ENCODE measurements around the gene NF1.
A peak's percentile ranks its signal among the peaks of the same experiment; 100 is the strongest.

Gene NF1

DNA sequence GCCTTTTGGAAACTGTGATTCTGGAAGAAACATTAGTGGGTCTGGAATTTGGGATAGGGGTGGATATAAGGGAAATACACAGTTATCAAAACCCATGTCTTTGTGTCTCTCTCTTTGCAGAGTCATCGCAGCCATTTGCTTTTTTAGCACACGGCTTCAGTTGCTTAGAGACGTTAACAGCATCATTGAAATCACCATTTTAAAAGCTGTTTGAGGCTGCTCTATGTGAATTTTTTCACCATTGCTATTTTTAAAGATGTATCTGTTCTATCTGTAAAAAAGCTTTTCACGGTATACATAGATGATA, 155.0 kb downstream of the NF1 start:
- DNase-seq: no peak
- H3K4me1 ChIP-seq (ENCODE audit: control extremely low read depth in 1 of 4, control insufficient read depth in 4 of 4, insufficient read depth in 4 of 4, low read length in 3 of 4): no peaks in the 10 kb centered on the region
- no peak overlapping the region for H3K4me3 ChIP-seq (ENCODE audit: control insufficient read depth in 1 of 7, extremely low read depth in 1 of 7, insufficient read depth in 4 of 7, low read depth in 2 of 7, low read length in 6 of 7)
- ChIA-PET CTCF (no interaction called here), POLR2A (no interaction called here)
- no peaks in the 10 kb centered on the region for H3K9me3 ChIP-seq (ENCODE audit: control extremely low read depth in 1 of 5, control insufficient read depth in 4 of 5, insufficient read depth in 2 of 5, low read depth in 1 of 5, low read length in 4 of 5)
- 94% methylated on average over 3 of the region's 4 CpGs for WGBS (ENCODE audit: insufficient coverage)
- H3K27ac ChIP-seq (ENCODE audit: insufficient read depth in 1 of 2, low read depth in 1 of 2, low read length in 2 of 2, poor library complexity in 1 of 2, severe bottlenecking in 2 of 2): no peak overlapping the region
- H3K36me3 ChIP-seq (ENCODE audit: control insufficient read depth in 4 of 4, insufficient read depth in 4 of 4, low read length in 3 of 4): peaks cover 2 to 25% (median 8%) of the 10 kb centered on the region in 4 experiments
- no peaks in the 10 kb centered on the region for H3K27me3 ChIP-seq (replicated peaks in 2 of 5; ENCODE audit: control insufficient read depth in 4 of 5, insufficient read depth in 5 of 5, low read length in 4 of 5)

DNA sequence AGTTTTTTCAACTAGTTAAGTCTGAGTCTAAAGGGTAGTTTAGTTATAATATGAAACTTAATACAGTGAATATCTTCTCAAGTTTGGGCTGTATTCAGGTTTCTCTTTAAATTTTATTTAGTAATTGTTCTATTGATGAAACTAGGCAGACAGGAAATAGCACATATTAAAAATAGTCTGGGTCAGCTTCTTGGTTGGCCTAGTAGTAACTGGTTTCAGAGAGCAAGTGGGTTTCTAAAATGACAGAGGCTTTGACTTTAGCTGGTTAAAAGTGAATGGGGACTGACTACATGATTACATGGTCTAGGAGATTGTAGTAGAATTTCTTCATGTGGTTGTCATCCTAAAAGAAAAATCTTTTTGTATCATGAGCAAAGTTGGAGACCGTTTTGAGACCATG, 155.5 kb downstream of the NF1 start:
- Histone ChIP-seq H3K27me3 (replicated peaks in 2 of 5; ENCODE audit: control insufficient read depth in 4 of 5, insufficient read depth in 5 of 5, low read length in 4 of 5) (no peaks in the 10 kb centered on the region), H3K4me3 (ENCODE audit: control insufficient read depth in 1 of 7, extremely low read depth in 1 of 7, insufficient read depth in 4 of 7, low read depth in 2 of 7, low read length in 6 of 7) (no peak overlapping the region), H3K27ac (ENCODE audit: insufficient read depth in 1 of 2, low read depth in 1 of 2, low read length in 2 of 2, poor library complexity in 1 of 2, severe bottlenecking in 2 of 2) (no peak overlapping the region), H3K9me3 (ENCODE audit: control extremely low read depth in 1 of 5, control insufficient read depth in 4 of 5, insufficient read depth in 2 of 5, low read depth in 1 of 5, low read length in 4 of 5) (no peaks in the 10 kb centered on the region), H3K4me1 (ENCODE audit: control extremely low read depth in 1 of 4, control insufficient read depth in 4 of 4, insufficient read depth in 4 of 4, low read length in 3 of 4) (no peaks in the 10 kb centered on the region), H3K36me3 (ENCODE audit: control insufficient read depth in 4 of 4, insufficient read depth in 4 of 4, low read length in 3 of 4) (peaks cover 3 to 20% (median 5%) of the 10 kb centered on the region in 4 experiments)
- ChIA-PET POLR2A (no interaction called here), CTCF (no interaction called here)
- no CpG with 5 or more reads among the region's 1 CpG for whole genome bisulfite sequencing (ENCODE audit: insufficient coverage)
- DNase-seq: no peak

DNA sequence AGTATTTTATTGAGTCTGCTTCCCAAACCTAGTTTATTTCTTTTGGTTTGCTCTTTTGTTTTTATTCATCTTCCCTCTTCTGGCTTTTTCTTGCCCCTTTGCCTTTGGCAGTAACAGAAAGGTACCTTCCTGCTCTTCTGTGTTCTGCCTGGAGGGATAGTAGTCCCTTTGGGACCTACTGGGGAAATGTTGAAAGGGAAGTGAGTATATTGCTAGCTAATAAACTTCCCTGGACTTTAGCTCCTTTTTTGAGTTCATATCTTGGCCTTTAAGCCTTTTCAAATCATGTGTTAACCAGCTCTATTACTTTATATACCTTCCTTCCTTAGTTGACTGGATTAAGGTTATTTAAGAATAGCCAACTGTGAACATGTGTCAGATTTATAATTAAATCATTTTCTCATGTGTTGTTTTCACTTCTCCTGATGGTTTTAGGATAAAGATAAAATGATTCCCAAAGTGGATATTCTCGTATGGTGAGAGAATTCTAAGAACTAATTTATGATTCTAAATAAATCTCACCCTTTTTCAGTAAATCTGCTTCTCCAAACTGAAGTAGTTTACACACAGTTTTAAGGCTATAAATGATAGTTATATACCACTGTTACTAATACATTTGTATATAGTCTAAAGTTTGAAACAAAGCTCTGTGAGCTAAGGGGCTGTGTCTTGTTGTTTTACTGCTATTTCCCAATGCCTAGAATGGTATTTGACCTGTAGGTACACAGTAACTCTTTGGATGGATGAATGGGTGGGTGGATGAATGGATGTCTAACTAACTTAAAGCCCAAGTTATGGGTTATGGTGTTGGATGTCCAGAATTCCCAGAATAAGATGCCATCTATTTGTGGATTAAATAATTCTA, 156.6 kb downstream of the NF1 start:
- Histone ChIP-seq H3K36me3 (ENCODE audit: control insufficient read depth in 4 of 4, insufficient read depth in 4 of 4, low read length in 3 of 4) (peaks cover 0 to 11% (median 3%) of the 10 kb centered on the region in 4 experiments), H3K9me3 (ENCODE audit: control extremely low read depth in 1 of 5, control insufficient read depth in 4 of 5, insufficient read depth in 2 of 5, low read depth in 1 of 5, low read length in 4 of 5) (no peaks in the 10 kb centered on the region), H3K4me1 (ENCODE audit: control extremely low read depth in 1 of 4, control insufficient read depth in 4 of 4, insufficient read depth in 4 of 4, low read length in 3 of 4) (peaks cover 0 to under 1% (median 0%) of the 10 kb centered on the region in 4 experiments), H3K4me3 (ENCODE audit: control insufficient read depth in 1 of 7, extremely low read depth in 1 of 7, insufficient read depth in 4 of 7, low read depth in 2 of 7, low read length in 6 of 7) (no peak overlapping the region), H3K27me3 (replicated peaks in 2 of 5; ENCODE audit: control insufficient read depth in 4 of 5, insufficient read depth in 5 of 5, low read length in 4 of 5) (no peaks in the 10 kb centered on the region), H3K27ac (ENCODE audit: insufficient read depth in 1 of 2, low read depth in 1 of 2, low read length in 2 of 2, poor library complexity in 1 of 2, severe bottlenecking in 2 of 2) (no peak overlapping the region)
- ChIA-PET CTCF (interaction anchor here (0.5 kb wide), 1 partner anchor 85 kb away, joined by 3 read pairs; no protein-coding TSS in a partner anchor), POLR2A (no interaction called here)
- no CpG with 5 or more reads among the region's 1 CpG for WGBS (ENCODE audit: insufficient coverage)
- no peak for DNase-seq

DNA sequence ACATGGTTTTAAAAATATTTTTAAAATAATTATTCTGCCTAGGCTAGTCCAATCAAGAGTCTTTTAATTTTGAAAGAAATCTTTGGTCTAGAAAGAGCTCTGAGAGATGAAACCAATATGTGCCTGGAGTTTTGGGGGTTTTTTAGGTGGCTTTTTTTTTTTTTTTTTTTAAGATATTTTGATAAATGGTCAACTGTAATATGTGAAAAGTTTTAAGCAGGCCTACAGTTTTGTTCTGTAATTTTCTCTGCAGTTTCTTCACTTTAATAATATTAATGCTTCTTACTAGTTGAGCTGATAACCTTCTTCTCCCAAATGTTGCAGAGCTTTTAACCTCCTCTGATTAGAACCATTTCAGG, 157.2 kb downstream of the NF1 start:
- no peak overlapping the region for H3K4me3 ChIP-seq (ENCODE audit: control insufficient read depth in 1 of 7, extremely low read depth in 1 of 7, insufficient read depth in 4 of 7, low read depth in 2 of 7, low read length in 6 of 7)
- no peaks in the 10 kb centered on the region for H3K9me3 ChIP-seq (ENCODE audit: control extremely low read depth in 1 of 5, control insufficient read depth in 4 of 5, insufficient read depth in 2 of 5, low read depth in 1 of 5, low read length in 4 of 5)
- H3K36me3 ChIP-seq (ENCODE audit: control insufficient read depth in 4 of 4, insufficient read depth in 4 of 4, low read length in 3 of 4): peaks cover 0 to 9% (median 3%) of the 10 kb centered on the region in 4 experiments
- H3K27ac ChIP-seq (ENCODE audit: insufficient read depth in 1 of 2, low read depth in 1 of 2, low read length in 2 of 2, poor library complexity in 1 of 2, severe bottlenecking in 2 of 2): no peak overlapping the region
- H3K4me1 ChIP-seq (ENCODE audit: control extremely low read depth in 1 of 4, control insufficient read depth in 4 of 4, insufficient read depth in 4 of 4, low read length in 3 of 4): peaks cover 0 to 4% (median 3%) of the 10 kb centered on the region in 4 experiments
- CTCF ChIA-PET: interaction anchor here (0.5 kb wide), 1 partner anchor 84 kb away, joined by 3 read pairs; no protein-coding TSS in a partner anchor
- POLR2A ChIA-PET: no interaction called here
- no peaks in the 10 kb centered on the region for H3K27me3 ChIP-seq (replicated peaks in 2 of 5; ENCODE audit: control insufficient read depth in 4 of 5, insufficient read depth in 5 of 5, low read length in 4 of 5)
- DNase-seq: no peak

DNA sequence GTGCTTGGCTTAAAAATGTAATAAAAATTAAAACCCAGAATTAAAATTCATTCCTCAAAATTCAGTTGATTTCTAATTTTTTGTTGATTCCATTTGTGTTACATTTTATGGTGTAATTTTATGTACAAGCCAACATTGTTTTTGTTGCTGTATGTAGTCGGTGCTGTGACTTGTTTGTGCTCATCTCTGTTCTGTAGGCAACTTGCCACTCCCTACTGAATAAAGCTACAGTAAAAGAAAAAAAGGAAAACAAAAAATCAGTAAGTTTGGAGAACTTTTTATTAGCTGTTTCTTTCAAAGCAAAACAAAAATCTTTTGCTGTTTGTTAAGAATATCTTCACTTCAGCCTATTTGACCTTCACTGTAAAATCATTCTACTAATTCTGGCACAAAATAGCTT, 158.0 kb downstream of the NF1 start:
- DNase-seq: no peak
- Histone ChIP-seq H3K36me3 (ENCODE audit: control insufficient read depth in 4 of 4, insufficient read depth in 4 of 4, low read length in 3 of 4) (peaks cover 0 to 9% (median 3%) of the 10 kb centered on the region in 4 experiments), H3K27me3 (replicated peaks in 2 of 5; ENCODE audit: control insufficient read depth in 4 of 5, insufficient read depth in 5 of 5, low read length in 4 of 5) (no peaks in the 10 kb centered on the region), H3K9me3 (ENCODE audit: control extremely low read depth in 1 of 5, control insufficient read depth in 4 of 5, insufficient read depth in 2 of 5, low read depth in 1 of 5, low read length in 4 of 5) (no peaks in the 10 kb centered on the region), H3K4me1 (ENCODE audit: control extremely low read depth in 1 of 4, control insufficient read depth in 4 of 4, insufficient read depth in 4 of 4, low read length in 3 of 4) (peaks cover 0 to 6% (median 4%) of the 10 kb centered on the region in 4 experiments), H3K27ac (ENCODE audit: insufficient read depth in 1 of 2, low read depth in 1 of 2, low read length in 2 of 2, poor library complexity in 1 of 2, severe bottlenecking in 2 of 2) (no peak overlapping the region), H3K4me3 (ENCODE audit: control insufficient read depth in 1 of 7, extremely low read depth in 1 of 7, insufficient read depth in 4 of 7, low read depth in 2 of 7, low read length in 6 of 7) (no peak overlapping the region)
- no CpG with 5 or more reads among the region's 1 CpG for WGBS (ENCODE audit: insufficient coverage)
- POLR2A ChIA-PET: no interaction called here
- CTCF ChIA-PET: no interaction called here

DNA sequence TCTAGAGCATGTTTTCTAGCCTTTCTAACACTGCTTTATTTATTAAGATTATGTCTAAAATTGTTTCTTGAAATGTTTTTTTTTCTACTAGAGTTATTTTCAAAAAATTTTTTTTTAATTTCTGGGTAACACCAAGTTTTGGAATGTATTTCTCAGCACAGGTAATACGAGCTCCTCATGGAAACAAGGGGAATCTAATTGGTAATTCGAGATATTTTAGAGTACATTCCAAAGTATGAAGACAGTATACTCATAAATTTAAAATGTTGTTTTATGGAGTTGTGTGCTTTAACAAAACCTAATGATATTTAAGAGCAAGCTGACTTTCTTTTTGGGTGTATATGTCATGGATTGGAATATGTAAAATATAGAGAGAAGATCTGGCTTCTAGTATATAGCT, 159.9 kb downstream of the NF1 start:
- no peak for DNase-seq
- Histone ChIP-seq H3K4me3 (ENCODE audit: control insufficient read depth in 1 of 7, extremely low read depth in 1 of 7, insufficient read depth in 4 of 7, low read depth in 2 of 7, low read length in 6 of 7) (no peak overlapping the region), H3K27ac (ENCODE audit: insufficient read depth in 1 of 2, low read depth in 1 of 2, low read length in 2 of 2, poor library complexity in 1 of 2, severe bottlenecking in 2 of 2) (no peak overlapping the region), H3K27me3 (replicated peaks in 2 of 5; ENCODE audit: control insufficient read depth in 4 of 5, insufficient read depth in 5 of 5, low read length in 4 of 5) (no peaks in the 10 kb centered on the region), H3K4me1 (ENCODE audit: control extremely low read depth in 1 of 4, control insufficient read depth in 4 of 4, insufficient read depth in 4 of 4, low read length in 3 of 4) (peaks cover 0 to 6% (median 4%) of the 10 kb centered on the region in 4 experiments), H3K36me3 (ENCODE audit: control insufficient read depth in 4 of 4, insufficient read depth in 4 of 4, low read length in 3 of 4) (peaks cover 0 to 3% (median 3%) of the 10 kb centered on the region in 4 experiments), H3K9me3 (ENCODE audit: control extremely low read depth in 1 of 5, control insufficient read depth in 4 of 5, insufficient read depth in 2 of 5, low read depth in 1 of 5, low read length in 4 of 5) (no peaks in the 10 kb centered on the region)
- CTCF ChIA-PET: interaction anchor here (1.3 kb wide), 1 partner anchor 112 kb away, joined by 3 read pairs; no protein-coding TSS in a partner anchor
- POLR2A ChIA-PET: no interaction called here
- WGBS (ENCODE audit: insufficient coverage): no CpG with 5 or more reads among the region's 2 CpGs

DNA sequence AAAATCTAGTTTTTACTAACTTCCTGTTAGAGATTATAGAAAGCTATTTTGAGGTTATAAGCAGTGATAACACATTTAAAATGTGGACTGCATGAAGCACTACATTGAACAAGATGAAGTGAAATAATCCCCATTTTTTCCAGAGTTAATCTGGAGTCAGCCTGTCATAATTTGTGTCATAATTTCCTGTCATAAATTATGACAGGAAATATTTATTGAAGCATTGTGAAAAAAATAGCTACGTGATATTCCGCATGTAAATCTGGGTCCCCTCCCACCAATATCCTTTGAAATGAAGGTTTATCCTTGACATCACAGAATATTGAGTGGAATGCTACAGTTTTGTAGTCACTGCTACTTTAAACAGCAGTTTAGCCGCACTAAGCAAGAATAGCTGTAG, 162.2 kb downstream of the NF1 start:
- DNase-seq: peak in 1 of 3 donors; percentile 4
- H3K4me1 ChIP-seq (ENCODE audit: control extremely low read depth in 1 of 4, control insufficient read depth in 4 of 4, insufficient read depth in 4 of 4, low read length in 3 of 4): peaks cover 0 to 6% (median 4%) of the 10 kb centered on the region in 4 experiments
- WGBS (ENCODE audit: insufficient coverage): 25% methylated on average over 2 of the region's 3 CpGs
- H3K9me3 ChIP-seq (ENCODE audit: control extremely low read depth in 1 of 5, control insufficient read depth in 4 of 5, insufficient read depth in 2 of 5, low read depth in 1 of 5, low read length in 4 of 5): no peaks in the 10 kb centered on the region
- no peaks in the 10 kb centered on the region for H3K27me3 ChIP-seq (replicated peaks in 2 of 5; ENCODE audit: control insufficient read depth in 4 of 5, insufficient read depth in 5 of 5, low read length in 4 of 5)
- H3K4me3 ChIP-seq (ENCODE audit: control insufficient read depth in 1 of 7, extremely low read depth in 1 of 7, insufficient read depth in 4 of 7, low read depth in 2 of 7, low read length in 6 of 7): no peak overlapping the region
- H3K27ac ChIP-seq (ENCODE audit: insufficient read depth in 1 of 2, low read depth in 1 of 2, low read length in 2 of 2, poor library complexity in 1 of 2, severe bottlenecking in 2 of 2): no peak overlapping the region
- CTCF ChIA-PET: interaction anchor here (1.2 to 1.6 kb wide), 5 partner anchors 8 to 261 kb away, joined by 3 to 5 read pairs (median 4); no protein-coding TSS in a partner anchor
- H3K36me3 ChIP-seq (ENCODE audit: control insufficient read depth in 4 of 4, insufficient read depth in 4 of 4, low read length in 3 of 4): peaks cover 5 to 11% (median 9%) of the 10 kb centered on the region in 4 experiments
- POLR2A ChIA-PET: no interaction called here

All from common myeloid progenitor, CD34-positive (primary cell).